ENCODE measurements around the gene GGTA1.

GGTA1 gene

DNA sequence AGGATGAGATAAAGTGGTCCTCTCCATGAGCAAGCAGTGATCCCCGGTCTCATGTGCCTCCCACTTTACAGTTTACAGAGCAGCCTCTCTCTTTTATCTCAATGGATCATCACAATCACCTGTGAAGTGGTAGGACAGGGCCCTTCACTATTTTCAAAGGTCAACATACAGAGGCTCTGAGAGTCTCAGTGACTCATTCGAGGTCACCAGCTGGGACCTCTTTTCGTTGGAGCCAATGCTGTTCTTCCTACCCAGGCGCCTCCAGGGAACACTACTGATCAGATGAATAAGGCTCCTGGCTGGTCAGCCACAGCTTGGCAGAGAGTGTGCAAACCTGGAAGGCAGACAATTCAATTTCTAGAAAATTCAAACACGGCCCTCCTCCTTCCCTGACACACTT, 16.6 kb downstream of the GGTA1 start:
- ChIA-PET POLR2A (ENCODE audit: low non-redundant PET) (no interaction called here), CTCF (interaction anchor here (1.0 kb wide), 1 partner anchor 30 kb away, joined by 3 read pairs; no protein-coding TSS in a partner anchor)
- TF ChIP-seq, protein P1, sequence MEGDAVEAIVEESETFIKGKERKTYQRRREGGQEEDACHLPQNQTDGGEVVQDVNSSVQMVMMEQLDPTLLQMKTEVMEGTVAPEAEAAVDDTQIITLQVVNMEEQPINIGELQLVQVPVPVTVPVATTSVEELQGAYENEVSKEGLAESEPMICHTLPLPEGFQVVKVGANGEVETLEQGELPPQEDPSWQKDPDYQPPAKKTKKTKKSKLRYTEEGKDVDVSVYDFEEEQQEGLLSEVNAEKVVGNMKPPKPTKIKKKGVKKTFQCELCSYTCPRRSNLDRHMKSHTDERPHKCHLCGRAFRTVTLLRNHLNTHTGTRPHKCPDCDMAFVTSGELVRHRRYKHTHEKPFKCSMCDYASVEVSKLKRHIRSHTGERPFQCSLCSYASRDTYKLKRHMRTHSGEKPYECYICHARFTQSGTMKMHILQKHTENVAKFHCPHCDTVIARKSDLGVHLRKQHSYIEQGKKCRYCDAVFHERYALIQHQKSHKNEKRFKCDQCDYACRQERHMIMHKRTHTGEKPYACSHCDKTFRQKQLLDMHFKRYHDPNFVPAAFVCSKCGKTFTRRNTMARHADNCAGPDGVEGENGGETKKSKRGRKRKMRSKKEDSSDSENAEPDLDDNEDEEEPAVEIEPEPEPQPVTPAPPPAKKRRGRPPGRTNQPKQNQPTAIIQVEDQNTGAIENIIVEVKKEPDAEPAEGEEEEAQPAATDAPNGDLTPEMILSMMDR (conservative IDR thresholded peaks at IDR 0.05; ENCODE audit: low read depth), result no peak
- H3K27ac ChIP-seq, result no peak overlapping the region
- no peak for DNase-seq (ENCODE audit: low spot score)

DNA sequence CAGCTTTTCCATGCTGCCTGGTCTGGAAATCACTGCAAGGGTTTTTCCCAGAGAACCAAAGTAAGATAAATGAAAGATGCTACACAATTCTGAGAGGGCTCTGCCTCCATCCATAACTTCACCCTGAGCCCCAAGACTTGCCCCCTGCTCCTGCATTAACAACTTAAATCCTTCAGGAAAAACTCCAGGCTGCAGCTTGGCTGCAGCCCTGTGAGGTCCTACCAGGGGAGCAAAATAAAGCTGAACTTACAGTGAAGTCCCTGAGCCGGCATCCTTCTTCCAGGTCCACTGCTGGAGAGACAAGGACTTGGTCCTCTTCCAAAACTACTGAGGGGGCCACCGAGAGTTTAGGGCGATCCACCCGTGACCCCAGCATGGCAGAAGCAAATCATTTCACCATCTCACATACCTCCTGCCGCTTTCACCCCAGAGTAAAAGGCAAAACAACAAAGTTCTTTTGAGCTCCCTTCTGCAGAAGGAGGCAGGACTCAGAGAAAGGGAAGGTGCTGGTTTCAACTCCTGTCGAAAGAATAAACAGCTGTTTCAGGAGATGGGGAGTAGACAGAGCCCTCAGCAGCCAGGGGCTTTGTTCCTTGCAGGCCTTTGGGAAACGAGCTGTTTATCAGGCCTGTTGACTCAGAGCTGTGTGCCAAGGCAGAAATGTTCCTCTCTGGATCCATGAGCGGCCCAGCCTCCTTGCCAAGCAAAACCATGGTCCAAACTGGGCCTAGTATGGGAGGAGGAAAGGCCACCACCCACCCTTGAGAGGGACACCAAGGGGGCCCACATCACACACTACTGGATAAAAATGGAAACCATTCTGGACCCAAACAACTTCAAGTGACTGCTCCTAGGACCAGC, 20.6 kb downstream of the GGTA1 start:
- ChIA-PET CTCF (no interaction called here), POLR2A (ENCODE audit: low non-redundant PET) (interaction anchor here (0.6 kb wide), 1 partner anchor 317 kb away, joined by 3 read pairs; no protein-coding TSS in a partner anchor)
- TF ChIP-seq, protein P1 (conservative IDR thresholded peaks at IDR 0.05; ENCODE audit: low read depth), result no peak

DNA sequence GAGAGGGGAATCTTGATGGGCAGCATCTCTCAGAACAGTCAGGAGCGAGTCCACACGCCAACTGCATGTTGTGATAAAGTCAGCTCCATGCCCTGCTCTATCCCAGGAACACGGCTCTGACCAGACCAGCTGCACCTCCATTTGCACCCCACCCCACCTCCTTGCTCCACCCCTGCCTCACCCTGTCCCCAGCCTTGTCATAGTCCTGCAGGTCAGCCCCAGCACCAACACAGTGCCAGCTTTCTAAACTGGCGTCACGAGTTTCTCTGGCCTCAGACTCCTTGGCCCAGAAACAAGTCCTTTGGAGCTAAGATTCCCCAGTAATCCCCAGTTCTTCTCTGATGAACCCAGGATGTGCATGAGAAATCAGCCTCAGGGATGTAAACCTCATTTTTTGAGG, 23.5 kb downstream of the GGTA1 start:
- H3K27ac ChIP-seq, result no peak overlapping the region
- no peak for DNase-seq (ENCODE audit: low spot score)
- ChIA-PET CTCF (no interaction called here), POLR2A (ENCODE audit: low non-redundant PET) (no interaction called here)
- TF ChIP-seq, protein P1 (conservative IDR thresholded peaks at IDR 0.05; ENCODE audit: low read depth), result no peak

More for the DNA sequence above, 20.6 kb downstream of the GGTA1 start:
- DNase-seq (ENCODE audit: low spot score), result no peak
- no peak overlapping the region for H3K27ac ChIP-seq

DNA sequence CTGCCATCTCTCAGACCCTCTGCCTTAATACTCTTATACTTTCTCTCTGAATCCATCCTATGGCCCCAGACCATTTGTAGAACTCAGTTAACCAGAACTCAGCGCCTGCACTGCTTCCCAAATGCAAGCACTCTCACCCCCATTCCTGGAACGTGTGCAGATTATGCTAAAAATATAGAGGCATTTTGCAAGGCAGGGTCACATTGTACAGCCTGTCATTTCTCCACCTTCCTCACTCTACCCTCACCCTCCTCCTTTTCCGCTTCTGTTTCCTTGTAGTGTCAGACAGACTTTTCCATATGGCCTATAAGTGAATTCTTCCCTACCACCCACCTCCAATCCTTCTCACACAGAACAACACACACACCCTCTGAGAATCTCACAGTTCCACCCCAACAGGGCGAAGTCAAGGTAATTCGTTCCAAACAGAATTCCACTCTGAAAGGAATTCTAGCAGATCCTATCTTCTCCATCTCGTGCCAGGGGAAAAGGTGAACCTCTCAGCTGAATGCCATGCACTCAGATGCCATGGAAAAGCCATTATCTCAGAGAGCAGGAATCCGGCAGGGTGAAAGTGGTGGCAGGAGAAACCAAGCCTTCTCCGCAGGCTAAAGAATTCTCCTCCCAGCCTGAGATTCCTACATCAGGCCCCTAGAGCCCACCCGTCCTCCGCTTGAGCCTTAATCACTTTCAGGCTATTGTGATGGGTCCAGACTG, 25.3 kb downstream of the GGTA1 start:
- TF ChIP-seq, protein P1 (conservative IDR thresholded peaks at IDR 0.05; ENCODE audit: low read depth), result no peak

DNA sequence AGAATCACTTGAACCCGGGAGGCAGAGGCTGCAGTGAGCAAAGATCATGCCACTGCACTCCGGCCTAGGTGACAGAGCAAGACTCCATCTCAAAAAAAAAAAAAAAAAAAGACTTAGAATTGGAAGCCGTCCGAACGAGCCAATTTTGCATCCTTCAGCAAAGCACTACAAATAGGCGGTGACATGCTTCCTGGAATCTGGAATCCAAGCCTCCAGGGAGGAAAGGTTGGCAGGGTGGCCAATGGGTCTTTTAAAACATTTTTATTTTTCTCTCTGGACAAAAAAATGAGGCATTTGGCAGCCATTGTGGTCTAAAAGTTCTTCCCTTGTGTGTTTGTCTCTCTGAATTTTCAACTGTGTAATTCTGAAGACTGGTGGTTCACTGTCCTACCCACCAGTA, 26.4 kb downstream of the GGTA1 start:
- ChIA-PET CTCF (no interaction called here), POLR2A (ENCODE audit: low non-redundant PET) (no interaction called here)
- H3K27ac ChIP-seq, result no peak overlapping the region
- TF ChIP-seq, protein P1 (conservative IDR thresholded peaks at IDR 0.05; ENCODE audit: low read depth), result no peak
- DNase-seq (ENCODE audit: low spot score), result no peak

More for the DNA sequence above, 25.3 kb downstream of the GGTA1 start:
- DNase-seq (ENCODE audit: low spot score), result no peak
- POLR2A ChIA-PET (ENCODE audit: low non-redundant PET), result no interaction called here
- H3K27ac ChIP-seq, result no peak overlapping the region
- CTCF ChIA-PET, result no interaction called here

DNA sequence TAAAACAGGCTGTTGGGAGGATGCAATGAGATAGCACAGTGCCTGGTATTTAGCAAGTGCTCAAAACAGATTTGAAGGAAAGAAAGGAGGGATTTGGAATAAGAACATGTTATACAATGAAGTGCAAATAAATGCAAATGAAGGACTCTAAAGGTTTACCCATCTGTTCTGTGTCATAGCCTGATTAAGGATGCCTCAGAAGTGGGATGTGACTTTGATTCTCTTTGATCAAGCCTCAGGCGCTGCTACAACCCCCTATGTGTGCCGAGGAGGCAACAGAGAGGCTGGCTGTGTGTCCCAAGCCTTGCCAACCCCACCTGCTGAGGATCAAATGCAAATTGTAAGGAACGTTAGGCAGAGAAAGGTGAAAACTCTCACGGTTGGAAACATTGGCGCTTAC, 27.2 kb downstream of the GGTA1 start:
- no peak for DNase-seq (ENCODE audit: low spot score)
- ChIA-PET POLR2A (ENCODE audit: low non-redundant PET) (no interaction called here), CTCF (no interaction called here)
- no peak overlapping the region for H3K27ac ChIP-seq
- TF ChIP-seq, protein P1 (conservative IDR thresholded peaks at IDR 0.05; ENCODE audit: low read depth), result no peak
